Effector memory CD8-positive, alpha-beta T cell (primary cell): ENCODE measurements around the gene NPC1L1.

Experiments used
- ATAC-seq: fragments of 150-1000 bp; cut with Tn5 transposase; replicated peaks from 2 replicates; pipeline ENCODE4 v1.10.0; 2021; ENCODE audit warnings: mild to moderate bottlenecking, moderate library complexity
- DNase-seq, 3 experiments: peaks; one replicate each; pipeline ENCODE4 v3.0.0; 2021
- H3K27ac Mint-ChIP-seq, 2 donors: one replicate each; pipeline ENCODE4 v1.8.0; 2022; ENCODE audit warnings: mild to moderate bottlenecking in 2 of 2, mixed read lengths in 2 of 2, moderate library complexity in 2 of 2
- H3K27me3 Mint-ChIP-seq, 2 donors: one replicate each; pipeline ENCODE4 v1.8.0; 2022; ENCODE audit warnings: mixed read lengths in 2 of 2
- H3K36me3 Mint-ChIP-seq: one replicate; pipeline ENCODE4 v1.8.0; 2022; ENCODE audit warnings: mild to moderate bottlenecking, moderate library complexity, mixed read lengths; ENCODE audit not compliant: insufficient read depth
- H3K4me1 Mint-ChIP-seq, 2 donors: one replicate each; pipeline ENCODE4 v1.8.0; 2022; ENCODE audit warnings: low read depth in 2 of 2, mixed read lengths in 2 of 2
- H3K4me3 Mint-ChIP-seq, 2 donors: one replicate each; pipeline ENCODE4 v1.8.0; 2022; ENCODE audit warnings: mild to moderate bottlenecking in 2 of 2, mixed read lengths in 2 of 2, moderate library complexity in 2 of 2
- H3K9me3 Mint-ChIP-seq, 2 donors: one replicate each; pipeline ENCODE4 v1.8.0; 2022; ENCODE audit warnings: mixed read lengths in 2 of 2

Gene NPC1L1

GRCh38 chr7:44538093-44538797 is 2.9 kb downstream of the NPC1L1 start:
- no peaks in the 10 kb centered on the region for H3K4me1 Mint-ChIP-seq
- no peak for ATAC-seq
- H3K27ac Mint-ChIP-seq, result peak overlapping the region in 1 of 2 donors; percentile 23
- no peaks in the 10 kb centered on the region for H3K9me3 Mint-ChIP-seq
- no peak for DNase-seq
- H3K27me3 Mint-ChIP-seq, result peaks cover 0 to 27% of the 10 kb centered on the region in 2 donors
- no peaks in the 10 kb centered on the region for H3K36me3 Mint-ChIP-seq
- no peak overlapping the region for H3K4me3 Mint-ChIP-seq

- H3K9me3 Mint-ChIP-seq, result no peaks in the 10 kb centered on the region
- peaks cover 0 to 19% of the 10 kb centered on the region in 2 donors for H3K27me3 Mint-ChIP-seq
- ATAC-seq, result no peak
- no peak overlapping the region for H3K27ac Mint-ChIP-seq
- H3K4me3 Mint-ChIP-seq, result no peak overlapping the region
- no peaks in the 10 kb centered on the region for H3K4me1 Mint-ChIP-seq
- no peak for DNase-seq
- no peaks in the 10 kb centered on the region for H3K36me3 Mint-ChIP-seq
Measured at GRCh38 chr7:44537442-44537841, 3.7 kb downstream of the NPC1L1 start.

GRCh38 chr7:44536090-44536489 is 5.0 kb downstream of the NPC1L1 start:
- Mint-ChIP-seq H3K27me3 (peaks cover 0 to 17% of the 10 kb centered on the region in 2 donors), H3K4me3 (no peak overlapping the region), H3K4me1 (peaks cover 0 to 3% of the 10 kb centered on the region in 2 donors), H3K36me3 (no peaks in the 10 kb centered on the region), H3K27ac (no peak overlapping the region), H3K9me3 (no peaks in the 10 kb centered on the region)
- ATAC-seq (no peak), DNase-seq (no peak)

DNA sequence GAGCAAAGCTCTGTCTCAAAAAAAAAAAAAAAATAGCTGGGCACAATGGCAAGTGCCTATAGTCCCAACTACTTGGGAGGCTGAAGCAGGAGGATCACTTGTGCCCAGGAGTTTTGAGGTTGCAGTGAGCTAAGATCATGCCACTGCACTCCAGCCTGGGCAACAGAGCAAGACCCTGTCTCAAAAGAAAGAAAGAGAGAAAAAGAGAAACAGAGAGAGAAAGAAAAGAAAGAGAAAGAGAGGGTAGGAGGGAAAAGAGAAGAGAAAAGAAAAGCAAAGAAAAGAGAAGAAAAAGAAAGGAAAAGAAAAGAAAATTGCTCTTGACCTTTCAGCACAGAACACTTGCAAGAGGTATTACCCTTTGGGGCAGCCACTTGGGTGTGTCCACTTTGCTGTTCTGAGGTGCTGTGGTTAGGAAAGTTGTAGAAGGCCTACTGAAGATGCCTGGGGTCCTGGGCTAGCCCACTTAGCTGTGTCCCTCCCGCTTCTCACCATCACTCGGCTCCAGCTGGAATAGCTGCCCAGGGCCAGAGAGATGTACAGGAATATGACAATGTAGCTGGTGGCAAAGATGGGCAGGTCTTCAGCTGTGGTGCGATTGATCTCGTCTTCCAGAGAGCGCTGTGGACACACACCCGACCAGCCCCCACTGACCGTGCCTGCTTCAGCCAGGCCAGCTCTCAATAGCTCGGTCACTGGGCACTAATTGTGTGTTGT is 5.6 kb downstream of the NPC1L1 start:
- ATAC-seq (no peak), DNase-seq (no peak)
- H3K4me1 Mint-ChIP-seq, result peaks cover 0 to 3% of the 10 kb centered on the region in 2 donors
- H3K36me3 Mint-ChIP-seq, result no peaks in the 10 kb centered on the region
- no peak overlapping the region for H3K27ac Mint-ChIP-seq
- H3K4me3 Mint-ChIP-seq, result no peak overlapping the region
- peaks cover 0 to 19% of the 10 kb centered on the region in 2 donors for H3K27me3 Mint-ChIP-seq
- no peaks in the 10 kb centered on the region for H3K9me3 Mint-ChIP-seq

DNA sequence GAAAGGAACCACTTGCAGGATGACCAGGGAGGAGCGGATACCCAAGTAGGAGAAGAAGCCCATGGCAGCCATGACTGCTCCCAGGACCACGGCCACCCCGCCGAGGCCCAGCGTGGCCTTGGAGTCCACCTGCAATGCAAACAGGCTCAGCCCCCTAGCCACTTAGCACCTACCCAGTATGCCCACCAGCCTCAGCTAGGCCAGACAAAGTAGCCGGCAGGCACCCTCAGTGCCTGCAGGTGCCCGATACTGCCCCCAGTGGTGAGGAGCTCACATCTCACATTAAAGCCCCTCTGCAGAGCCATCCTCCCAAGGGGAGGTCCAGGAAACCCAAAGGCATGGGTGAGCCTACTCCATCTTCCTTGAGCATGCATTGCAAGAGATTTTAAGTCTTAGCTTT is 6.6 kb downstream of the NPC1L1 start:
- H3K36me3 Mint-ChIP-seq, result no peaks in the 10 kb centered on the region
- ATAC-seq (peak; percentile 70), DNase-seq (peak; percentile 33 to 42 (median 38))
- H3K27ac Mint-ChIP-seq, result peak overlapping the region in 1 of 2 donors; percentile 59
- H3K4me3 Mint-ChIP-seq, result no peak overlapping the region
- peaks cover 0 to 14% of the 10 kb centered on the region in 2 donors for H3K27me3 Mint-ChIP-seq
- H3K9me3 Mint-ChIP-seq, result no peaks in the 10 kb centered on the region
- H3K4me1 Mint-ChIP-seq, result peaks cover 0 to 3% of the 10 kb centered on the region in 2 donors

GRCh38 chr7:44534087-44534486 is 7.0 kb downstream of the NPC1L1 start:
- H3K9me3 Mint-ChIP-seq, result no peaks in the 10 kb centered on the region
- H3K4me3 Mint-ChIP-seq, result no peak overlapping the region
- H3K27ac Mint-ChIP-seq, result peak overlapping the region in 1 of 2 donors; percentile 59
- peaks cover 0 to 3% of the 10 kb centered on the region in 2 donors for H3K4me1 Mint-ChIP-seq
- no peaks in the 10 kb centered on the region for H3K36me3 Mint-ChIP-seq
- ATAC-seq (no peak), DNase-seq (no peak)
- H3K27me3 Mint-ChIP-seq, result peaks cover 0 to 10% of the 10 kb centered on the region in 2 donors

GRCh38 chr7:44533301-44534055 is 7.7 kb downstream of the NPC1L1 start:
- Mint-ChIP-seq H3K36me3 (no peaks in the 10 kb centered on the region), H3K9me3 (no peaks in the 10 kb centered on the region), H3K4me3 (no peak overlapping the region), H3K27me3 (peaks cover 0 to 8% of the 10 kb centered on the region in 2 donors), H3K27ac (no peak overlapping the region), H3K4me1 (peaks cover 0 to 3% of the 10 kb centered on the region in 2 donors)
- no peak for DNase-seq
- no peak for ATAC-seq

DNA sequence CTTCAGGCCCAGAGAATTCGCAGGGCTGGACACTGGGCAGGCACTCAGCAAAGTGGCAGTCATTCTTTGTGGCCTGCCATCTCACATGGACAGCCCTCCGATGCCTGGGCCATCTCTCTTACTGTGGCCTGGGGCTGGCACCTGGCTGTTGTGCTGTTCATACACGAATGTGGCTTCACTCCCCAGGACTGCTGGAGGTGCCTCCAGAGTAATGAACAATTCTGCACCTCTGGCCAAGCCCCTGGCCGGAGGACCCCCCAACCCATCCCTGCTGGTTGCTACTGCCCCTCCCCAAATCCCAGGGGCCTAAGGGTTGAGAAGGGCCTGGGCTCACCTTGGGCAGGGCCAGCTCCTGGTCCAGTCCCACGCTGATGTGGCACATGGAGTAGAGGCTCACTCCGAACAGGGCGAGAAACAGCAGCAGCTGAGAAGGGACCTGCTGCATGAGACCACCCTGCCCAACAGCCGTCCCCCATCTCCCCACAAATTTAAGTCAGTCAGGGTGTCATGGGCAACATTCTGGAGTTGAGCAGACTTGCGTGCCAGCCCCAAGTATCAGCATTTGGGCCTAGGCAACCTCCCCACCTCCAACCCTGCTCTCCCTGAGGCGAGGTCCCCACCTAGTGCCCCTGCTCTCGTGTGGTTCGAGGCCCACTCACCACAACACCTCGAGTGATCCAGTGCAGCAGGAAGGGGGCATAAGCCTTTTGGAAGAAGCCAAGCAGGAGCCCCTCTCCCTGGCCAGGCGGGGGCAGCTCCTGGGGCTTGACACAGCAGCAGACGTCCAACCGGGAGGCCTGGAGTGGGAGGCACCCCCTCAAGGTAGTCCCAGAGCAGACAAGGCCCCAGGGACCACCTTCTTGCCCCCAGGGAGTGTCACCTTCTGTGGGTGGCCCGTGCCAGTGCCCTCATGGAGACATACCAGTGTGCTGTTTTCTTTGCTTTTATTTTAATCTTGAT is 9.4 kb downstream of the NPC1L1 start:
- Mint-ChIP-seq H3K4me1 (peaks cover 0 to 3% of the 10 kb centered on the region in 2 donors), H3K27me3 (peaks cover 0 to 8% of the 10 kb centered on the region in 2 donors), H3K36me3 (no peaks in the 10 kb centered on the region), H3K9me3 (no peaks in the 10 kb centered on the region), H3K27ac (no peak overlapping the region), H3K4me3 (no peak overlapping the region)
- ATAC-seq (no peak), DNase-seq (no peak)

GRCh38 chr7:44530990-44531389 is 10.1 kb downstream of the NPC1L1 start:
- Mint-ChIP-seq H3K4me3 (no peak overlapping the region), H3K27ac (no peak overlapping the region), H3K4me1 (peaks cover 0 to 3% of the 10 kb centered on the region in 2 donors), H3K27me3 (peaks cover 0 to 8% of the 10 kb centered on the region in 2 donors), H3K36me3 (no peaks in the 10 kb centered on the region), H3K9me3 (no peaks in the 10 kb centered on the region)
- no peak for ATAC-seq
- DNase-seq, result no peak

- DNase-seq (no peak), ATAC-seq (no peak)
- peaks cover 15 to 41% of the 10 kb centered on the region in 2 donors for H3K27me3 Mint-ChIP-seq
- H3K27ac Mint-ChIP-seq, result no peak overlapping the region
- no peak overlapping the region for H3K4me3 Mint-ChIP-seq
- peaks cover 0 to 8% of the 10 kb centered on the region in 2 donors for H3K9me3 Mint-ChIP-seq
- H3K36me3 Mint-ChIP-seq, result no peaks in the 10 kb centered on the region
- H3K4me1 Mint-ChIP-seq, result no peaks in the 10 kb centered on the region
Measured at GRCh38 chr7:44524811-44525388, 16.2 kb downstream of the NPC1L1 start.

GRCh38 chr7:44522315-44522714 is 18.8 kb downstream of the NPC1L1 start:
- no peak for DNase-seq
- H3K9me3 Mint-ChIP-seq, result peaks cover 0 to 8% of the 10 kb centered on the region in 2 donors
- no peaks in the 10 kb centered on the region for H3K4me1 Mint-ChIP-seq
- H3K27ac Mint-ChIP-seq, result no peak overlapping the region
- peaks cover 15 to 48% of the 10 kb centered on the region in 2 donors for H3K27me3 Mint-ChIP-seq
- H3K4me3 Mint-ChIP-seq, result no peak overlapping the region
- no peak for ATAC-seq
- H3K36me3 Mint-ChIP-seq, result no peaks in the 10 kb centered on the region

DNA sequence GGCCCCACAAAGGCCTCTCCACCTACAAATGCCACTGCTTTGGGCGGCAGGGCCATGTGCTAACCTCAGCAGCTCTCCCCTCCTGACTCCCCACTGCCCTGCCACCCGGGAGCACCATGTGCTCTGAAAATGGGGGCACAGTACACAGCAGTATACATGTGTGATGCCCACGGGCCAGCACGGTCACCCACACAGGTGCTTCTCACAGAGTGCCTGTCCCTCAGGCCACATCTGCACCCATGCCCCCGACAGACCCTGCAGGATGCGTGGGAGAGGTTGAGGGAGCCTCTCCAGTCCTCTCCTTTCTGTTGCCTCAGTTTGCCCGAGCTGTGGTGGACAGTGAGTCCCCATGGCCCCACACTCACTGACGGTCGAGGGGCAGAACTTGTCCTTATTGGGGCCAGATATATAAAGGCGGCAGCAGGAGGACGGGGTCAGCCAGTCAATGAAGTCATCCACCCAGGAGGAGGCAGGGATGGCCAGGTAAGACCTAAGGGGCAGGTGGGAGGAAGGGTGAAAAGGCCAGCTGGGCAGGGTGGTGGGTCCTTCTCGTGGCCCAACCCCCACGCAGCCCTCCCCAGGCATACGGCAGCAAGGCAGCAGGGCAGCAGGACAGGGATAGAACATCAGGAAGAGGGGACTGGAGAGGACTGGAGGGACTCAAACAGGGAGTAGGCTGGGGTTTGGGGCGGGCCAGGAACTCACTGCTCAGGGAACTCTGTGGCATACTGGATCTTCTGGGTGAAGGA is 19.6 kb downstream of the NPC1L1 start:
- Mint-ChIP-seq H3K27ac (no peak overlapping the region), H3K36me3 (no peaks in the 10 kb centered on the region), H3K4me3 (no peak overlapping the region), H3K27me3 (peaks cover 15 to 48% of the 10 kb centered on the region in 2 donors), H3K9me3 (peaks cover 0 to 8% of the 10 kb centered on the region in 2 donors), H3K4me1 (no peaks in the 10 kb centered on the region)
- DNase-seq (no peak), ATAC-seq (no peak)
